ENCODE measurements around the gene HOATZ.

- TF ChIP-seq CTCF (conservative IDR thresholded peaks at IDR 0.05; ENCODE audit: low read length) (no peak), EZH2phosphoT487 (IDR thresholded peaks at IDR 0.05; ENCODE audit: borderline replicate concordance, low read depth, low read length) (no peak)
These were observed 11.9 kb downstream of the HOATZ start for GRCh38 chr11:111526501-111526900.

All from OCI-LY7 (cell line).